ENCODE results near the gene IFITM10.

Gene IFITM10

GRCh38 chr11:1707751-1708150 lies 42.6 kb downstream of the IFITM10 start:
- no peak for DNase-seq (ENCODE audit: low spot score)

- no peak for DNase-seq (ENCODE audit: low spot score)
Observed at GRCh38 chr11:1706634-1707400, 43.6 kb downstream of the IFITM10 start.

GRCh38 chr11:1705126-1706052 lies 45.0 kb downstream of the IFITM10 start:
- no peak for DNase-seq (ENCODE audit: low spot score)

- DNase-seq (ENCODE audit: low spot score): no peak
Observed at GRCh38 chr11:1703146-1703545, 47.2 kb downstream of the IFITM10 start.

GRCh38 chr11:1702506-1702905 lies 47.9 kb downstream of the IFITM10 start:
- no peak for DNase-seq (ENCODE audit: low spot score)

- no peak for DNase-seq (ENCODE audit: low spot score)
Observed at GRCh38 chr11:1701091-1701807, 49.1 kb downstream of the IFITM10 start.

- DNase-seq (ENCODE audit: low spot score): no peak
Observed at GRCh38 chr11:1699771-1700170, 50.6 kb downstream of the IFITM10 start.

- DNase-seq (ENCODE audit: low spot score): no peak
Observed at GRCh38 chr11:1696608-1697570, 53.5 kb downstream of the IFITM10 start, which contains the start of gene KRTAP5-6. Gene KRTAP5-6, plus strand, starts transcription at chr11:1697195. Its CDS starts 51 bp downstream, at chr11:1697246.

GRCh38 chr11:1695548-1696108 lies 54.8 kb downstream of the IFITM10 start:
- DNase-seq (ENCODE audit: low spot score): no peak

GRCh38 chr11:1694846-1695547 lies 55.4 kb downstream of the IFITM10 start:
- no peak for DNase-seq (ENCODE audit: low spot score)

GRCh38 chr11:1694064-1694845 lies 56.1 kb downstream of the IFITM10 start:
- DNase-seq (ENCODE audit: low spot score): peak; percentile 81

- DNase-seq (ENCODE audit: low spot score): peak; percentile 59
Observed at GRCh38 chr11:1693327-1694063, 56.9 kb downstream of the IFITM10 start.

GRCh38 chr11:1692708-1693326 lies 57.6 kb downstream of the IFITM10 start:
- DNase-seq (ENCODE audit: low spot score): no peak

GRCh38 chr11:1691878-1692707 lies 58.3 kb downstream of the IFITM10 start:
- no peak for DNase-seq (ENCODE audit: low spot score)

GRCh38 chr11:1691026-1691877 lies 59.1 kb downstream of the IFITM10 start:
- DNase-seq (ENCODE audit: low spot score): no peak
